HepG2 (cell line): Measurements from ENCODE around the gene KCNK15. TPM values are rescaled to one million over a fixed set of nuclear protein-coding genes. Genes with fewer than 3 reads are reported as not detected.

Experiments
- DMAP1 ChIP-seq: IDR thresholded peaks from 2 replicates; pipeline ENCODE4 v1.6.1; 2016
- ERF ChIP-seq: IDR thresholded peaks from 2 replicates; pipeline ENCODE4 v1.6.1; 2018; ENCODE audit warnings: missing biosample characterization, missing genetic modification reagents
- FOSL2 ChIP-seq: sonication (generic); formaldehyde crosslinking; IDR thresholded peaks from 2 replicates; pipeline ENCODE4 v1.4.0; 2020; ENCODE audit warnings: missing genetic modification reagents
- HNRNPUL1 ChIP-seq: fragments of 200-400 bp; formaldehyde crosslinking; IDR thresholded peaks from 2 replicates; pipeline ENCODE4 v1.6.1; 2017; ENCODE audit warnings: low read depth, mild to moderate bottlenecking, low read length, moderate library complexity
- JDP2 ChIP-seq: sonication (generic); formaldehyde crosslinking; IDR thresholded peaks from 2 replicates; pipeline ENCODE4 v1.8.1; 2022; ENCODE audit warnings: missing genetic modification reagents, borderline replicate concordance
- MAFK ChIP-seq, 2 experiments: IDR thresholded peaks in 1 of 2; conservative IDR thresholded peaks in 1 of 2; 2 replicates each; pipeline ENCODE4 v1.6.1; 2011; ENCODE audit warnings: improper control_type of control experiment in 2 of 2, low read length in 2 of 2
- NFE2L1 ChIP-seq: sonication (generic); formaldehyde crosslinking; IDR thresholded peaks from 2 replicates; pipeline ENCODE4 v1.4.0; 2020; ENCODE audit warnings: missing genetic modification reagents, mild to moderate bottlenecking, borderline replicate concordance
- SOX13 ChIP-seq, 3 experiments: fragments of 450-650 bp in 1 of 3; sonication (generic) in 1 of 3; formaldehyde crosslinking in 1 of 3; IDR thresholded peaks in 2 of 3; conservative IDR thresholded peaks in 1 of 3; 2 replicates each; pipeline versions ENCODE4 v1.5.0 to v1.6.1; 2016 to 2020; ENCODE audit warnings: antibody characterized with exemption in 1 of 3, mild to moderate bottlenecking in 1 of 3, missing compliant biosample characterization in 1 of 3, missing genetic modification reagents in 1 of 3, moderate library complexity in 1 of 3
- TOE1 ChIP-seq: sonication (generic); formaldehyde crosslinking; IDR thresholded peaks from 2 replicates; pipeline ENCODE4 v1.4.0; 2020; ENCODE audit warnings: mild to moderate bottlenecking, missing genetic modification reagents
- WIZ ChIP-seq: sonication (generic); formaldehyde crosslinking; IDR thresholded peaks from 2 replicates; pipeline ENCODE4 v1.5.1; 2020; ENCODE audit warnings: mild to moderate bottlenecking, missing genetic modification reagents
- ZNF138 ChIP-seq: sonication (generic); formaldehyde crosslinking; IDR thresholded peaks from 2 replicates; pipeline ENCODE4 v1.5.0; 2020; ENCODE audit warnings: mild to moderate bottlenecking, low read depth, missing genetic modification reagents
- ZNF20 ChIP-seq: sonication (generic); formaldehyde crosslinking; IDR thresholded peaks from 2 replicates; pipeline ENCODE4 v1.4.0; 2020; ENCODE audit warnings: mild to moderate bottlenecking, moderate library complexity, missing genetic modification reagents
- ZNF263 ChIP-seq: sonication (generic); formaldehyde crosslinking; IDR thresholded peaks from 2 replicates; pipeline ENCODE4 v1.4.0; 2020; ENCODE audit warnings: missing genetic modification reagents
- ZNF331 ChIP-seq: sonication (generic); formaldehyde crosslinking; IDR thresholded peaks from 2 replicates; pipeline ENCODE4 v1.4.0; 2020; ENCODE audit warnings: missing genetic modification reagents
- ZNF460 ChIP-seq: sonication (generic); formaldehyde crosslinking; IDR thresholded peaks from 2 replicates; pipeline ENCODE4 v1.5.1; 2020; ENCODE audit warnings: missing genetic modification reagents, mild to moderate bottlenecking, borderline replicate concordance
- polyA plus RNA-seq, 8 experiments: library from polyadenylated mRNA; depleted of rRNA in 3 of 8; stranded (reverse) in 7 of 8; unstranded in 1 of 8; fragments of >200 nt; fragmentation: Illumina TruSeq in 4 of 8; extraction: Trizol in 4 of 8; gene quantifications; 2 replicates each; pipeline versions ENCODE4 v1.2.1 to v1.2.3, GENCODE V29; 2011 to 2016; ENCODE audit warnings: low read depth in 4 of 8, missing spikeins in 1 of 8, mixed read lengths in 1 of 8; ENCODE audit not compliant: insufficient read depth in 1 of 8
- total RNA-seq, 5 experiments: library from RNA; depleted of rRNA; stranded (reverse); fragments of >200 nt; fragmentation: Illumina TruSeq; extraction: Trizol; gene quantifications; 2 replicates each; pipeline ENCODE4 v1.2.3, GENCODE V29; 2016; ENCODE audit warnings: low read depth in 1 of 5
- TF ChIP-seq, protein P1 (sequence below): fragments of 450-650 bp; IDR thresholded peaks from 2 replicates; pipeline ENCODE4 v1.6.1; 2017
- TF ChIP-seq, protein P2 (sequence below): sonication (generic); formaldehyde crosslinking; IDR thresholded peaks from 2 replicates; pipeline ENCODE4 v1.5.0; 2020; ENCODE audit warnings: missing genetic modification reagents, mild to moderate bottlenecking, borderline replicate concordance
- TF ChIP-seq, protein P3 (sequence below): IDR thresholded peaks from 2 replicates; pipeline ENCODE4 v1.6.1; 2016; ENCODE audit warnings: low read depth, control low read depth
- TF ChIP-seq, protein P4 (sequence below): sonication (generic); formaldehyde crosslinking; IDR thresholded peaks from 2 replicates; pipeline ENCODE4 v1.4.0; 2020; ENCODE audit warnings: mild to moderate bottlenecking, low read depth, missing genetic modification reagents
- TF ChIP-seq, protein P5 (sequence below): sonication (generic); formaldehyde crosslinking; IDR thresholded peaks from 2 replicates; pipeline ENCODE4 v1.8.1; 2022; ENCODE audit warnings: low read depth, mild to moderate bottlenecking, missing genetic modification reagents

Gene KCNK15
- total and polyA plus RNA-seq, 2 of the 13 experiments (the other 11 are each of a cell fraction or from before 2014, with no cell fraction given): 0.03 TPM; not detected in 1

DNA sequence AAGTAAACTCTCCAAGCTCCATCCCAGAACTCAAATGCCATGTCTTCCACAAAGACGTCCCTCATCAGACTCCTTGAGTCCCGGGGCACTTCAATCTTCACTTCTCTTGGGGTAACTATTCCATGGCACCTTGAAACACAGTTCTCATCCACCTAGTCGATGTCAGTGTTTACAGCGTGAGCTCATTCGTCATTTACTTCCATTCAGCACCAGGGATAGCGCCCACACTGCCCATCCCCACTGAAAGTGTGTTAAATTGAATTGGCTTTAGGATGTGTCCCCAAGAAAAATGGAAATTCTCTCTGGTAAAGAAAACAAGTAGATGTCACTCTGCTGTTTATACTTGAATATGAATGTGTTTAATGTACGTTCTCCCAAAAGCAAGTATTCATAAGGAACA, 31.3 kb downstream of the KCNK15 start (continued):
- peak; percentile 40; the same call in 1 of the 2 replicates for TF ChIP-seq FOSL2 (CRISPR knock-in tag)
- no peak for TF ChIP-seq MAFK (conservative IDR thresholded peaks at IDR 0.05 in 1 of 2, IDR thresholded peaks at IDR 0.05 in 1 of 2; ENCODE audit: low read length in 2 of 2)
- TF ChIP-seq, protein P1, sequence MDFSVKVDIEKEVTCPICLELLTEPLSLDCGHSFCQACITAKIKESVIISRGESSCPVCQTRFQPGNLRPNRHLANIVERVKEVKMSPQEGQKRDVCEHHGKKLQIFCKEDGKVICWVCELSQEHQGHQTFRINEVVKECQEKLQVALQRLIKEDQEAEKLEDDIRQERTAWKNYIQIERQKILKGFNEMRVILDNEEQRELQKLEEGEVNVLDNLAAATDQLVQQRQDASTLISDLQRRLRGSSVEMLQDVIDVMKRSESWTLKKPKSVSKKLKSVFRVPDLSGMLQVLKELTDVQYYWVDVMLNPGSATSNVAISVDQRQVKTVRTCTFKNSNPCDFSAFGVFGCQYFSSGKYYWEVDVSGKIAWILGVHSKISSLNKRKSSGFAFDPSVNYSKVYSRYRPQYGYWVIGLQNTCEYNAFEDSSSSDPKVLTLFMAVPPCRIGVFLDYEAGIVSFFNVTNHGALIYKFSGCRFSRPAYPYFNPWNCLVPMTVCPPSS: no peak
- peak; percentile 77; the same call in 1 of the 2 replicates for TF ChIP-seq ERF (CRISPR knock-in tag)
- TF ChIP-seq, protein P2, sequence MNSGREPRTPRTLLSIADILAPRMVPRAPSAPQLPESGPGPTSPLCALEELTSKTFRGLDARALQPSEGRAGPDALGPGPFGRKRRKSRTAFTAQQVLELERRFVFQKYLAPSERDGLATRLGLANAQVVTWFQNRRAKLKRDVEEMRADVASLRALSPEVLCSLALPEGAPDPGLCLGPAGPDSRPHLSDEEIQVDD: no peak
- TF ChIP-seq WIZ: peak; percentile 97
- peak; percentile 35; the same call in 1 of the 2 replicates for TF ChIP-seq ZNF138 (CRISPR knock-in tag)
- peak; percentile 39; the same call in 1 of the 2 replicates for TF ChIP-seq ZNF263
- TF ChIP-seq ZNF20: no peak
- TF ChIP-seq ZNF331 (CRISPR knock-in tag): peak; percentile 69; the same call in 1 of the 2 replicates
- TF ChIP-seq SOX13 (IDR thresholded peaks at IDR 0.05): no peak
- TF ChIP-seq SOX13 (CRISPR knock-in tag; conservative IDR thresholded peaks at IDR 0.05 in 1 of 2, IDR thresholded peaks at IDR 0.05 in 1 of 2): peak in 1 of 2 experiments; percentile 45; a peak in 1 of 4 replicates
- no peak for TF ChIP-seq DMAP1 (CRISPR knock-in tag)
- TF ChIP-seq, protein P3, sequence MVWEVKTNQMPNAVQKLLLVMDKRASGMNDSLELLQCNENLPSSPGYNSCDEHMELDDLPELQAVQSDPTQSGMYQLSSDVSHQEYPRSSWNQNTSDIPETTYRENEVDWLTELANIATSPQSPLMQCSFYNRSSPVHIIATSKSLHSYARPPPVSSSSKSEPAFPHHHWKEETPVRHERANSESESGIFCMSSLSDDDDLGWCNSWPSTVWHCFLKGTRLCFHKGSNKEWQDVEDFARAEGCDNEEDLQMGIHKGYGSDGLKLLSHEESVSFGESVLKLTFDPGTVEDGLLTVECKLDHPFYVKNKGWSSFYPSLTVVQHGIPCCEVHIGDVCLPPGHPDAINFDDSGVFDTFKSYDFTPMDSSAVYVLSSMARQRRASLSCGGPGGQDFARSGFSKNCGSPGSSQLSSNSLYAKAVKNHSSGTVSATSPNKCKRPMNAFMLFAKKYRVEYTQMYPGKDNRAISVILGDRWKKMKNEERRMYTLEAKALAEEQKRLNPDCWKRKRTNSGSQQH (CRISPR knock-in tag): peak; percentile 88
- no peak for TF ChIP-seq TOE1
- TF ChIP-seq NFE2L1: no peak
- TF ChIP-seq, protein P4, sequence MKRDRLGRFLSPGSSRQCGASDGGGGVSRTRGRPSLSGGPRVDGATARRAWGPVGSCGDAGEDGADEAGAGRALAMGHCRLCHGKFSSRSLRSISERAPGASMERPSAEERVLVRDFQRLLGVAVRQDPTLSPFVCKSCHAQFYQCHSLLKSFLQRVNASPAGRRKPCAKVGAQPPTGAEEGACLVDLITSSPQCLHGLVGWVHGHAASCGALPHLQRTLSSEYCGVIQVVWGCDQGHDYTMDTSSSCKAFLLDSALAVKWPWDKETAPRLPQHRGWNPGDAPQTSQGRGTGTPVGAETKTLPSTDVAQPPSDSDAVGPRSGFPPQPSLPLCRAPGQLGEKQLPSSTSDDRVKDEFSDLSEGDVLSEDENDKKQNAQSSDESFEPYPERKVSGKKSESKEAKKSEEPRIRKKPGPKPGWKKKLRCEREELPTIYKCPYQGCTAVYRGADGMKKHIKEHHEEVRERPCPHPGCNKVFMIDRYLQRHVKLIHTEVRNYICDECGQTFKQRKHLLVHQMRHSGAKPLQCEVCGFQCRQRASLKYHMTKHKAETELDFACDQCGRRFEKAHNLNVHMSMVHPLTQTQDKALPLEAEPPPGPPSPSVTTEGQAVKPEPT: no peak
- no peak for TF ChIP-seq ZNF460 (CRISPR knock-in tag)
- TF ChIP-seq, protein P5, sequence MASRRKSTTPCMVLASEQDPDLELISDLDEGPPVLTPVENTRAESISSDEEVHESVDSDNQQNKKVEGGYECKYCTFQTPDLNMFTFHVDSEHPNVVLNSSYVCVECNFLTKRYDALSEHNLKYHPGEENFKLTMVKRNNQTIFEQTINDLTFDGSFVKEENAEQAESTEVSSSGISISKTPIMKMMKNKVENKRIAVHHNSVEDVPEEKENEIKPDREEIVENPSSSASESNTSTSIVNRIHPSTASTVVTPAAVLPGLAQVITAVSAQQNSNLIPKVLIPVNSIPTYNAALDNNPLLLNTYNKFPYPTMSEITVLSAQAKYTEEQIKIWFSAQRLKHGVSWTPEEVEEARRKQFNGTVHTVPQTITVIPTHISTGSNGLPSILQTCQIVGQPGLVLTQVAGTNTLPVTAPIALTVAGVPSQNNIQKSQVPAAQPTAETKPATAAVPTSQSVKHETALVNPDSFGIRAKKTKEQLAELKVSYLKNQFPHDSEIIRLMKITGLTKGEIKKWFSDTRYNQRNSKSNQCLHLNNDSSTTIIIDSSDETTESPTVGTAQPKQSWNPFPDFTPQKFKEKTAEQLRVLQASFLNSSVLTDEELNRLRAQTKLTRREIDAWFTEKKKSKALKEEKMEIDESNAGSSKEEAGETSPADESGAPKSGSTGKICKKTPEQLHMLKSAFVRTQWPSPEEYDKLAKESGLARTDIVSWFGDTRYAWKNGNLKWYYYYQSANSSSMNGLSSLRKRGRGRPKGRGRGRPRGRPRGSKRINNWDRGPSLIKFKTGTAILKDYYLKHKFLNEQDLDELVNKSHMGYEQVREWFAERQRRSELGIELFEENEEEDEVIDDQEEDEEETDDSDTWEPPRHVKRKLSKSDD (CRISPR knock-in tag): no peak
- no peak for TF ChIP-seq JDP2 (CRISPR knock-in tag)
- TF ChIP-seq HNRNPUL1: no peak
